SH-SY5Y (cell line): ENCODE measurements around the gene AGO1.

ENCODE experiments used
- GATA2 ChIP-seq: IDR thresholded peaks from 2 replicates; pipeline ENCODE4 v1.6.1; 2011; ENCODE audit warnings: mild to moderate bottlenecking, low read depth, low read length
- GATA3 ChIP-seq: IDR thresholded peaks from 2 replicates; pipeline ENCODE4 v1.6.1; 2011; ENCODE audit warnings: low read depth, mild to moderate bottlenecking, low read length, moderate library complexity

GRCh38 chr1:35857830-35858229 lies 25.2 kb upstream of the AGO1 start:
- TF ChIP-seq GATA2 (no peak), GATA3 (no peak)
